SIG-M5 treated with dmso at 0.1 percent for 504 hours (cell line): ENCODE measurements around the gene RPL22.

Experiments used
- DNase-seq: peaks from one replicate; lab custom pipeline; 2025; ENCODE audit not compliant: unreplicated experiment; lab: John Stamatoyannopoulos, UW

The RPL22 gene

DNA sequence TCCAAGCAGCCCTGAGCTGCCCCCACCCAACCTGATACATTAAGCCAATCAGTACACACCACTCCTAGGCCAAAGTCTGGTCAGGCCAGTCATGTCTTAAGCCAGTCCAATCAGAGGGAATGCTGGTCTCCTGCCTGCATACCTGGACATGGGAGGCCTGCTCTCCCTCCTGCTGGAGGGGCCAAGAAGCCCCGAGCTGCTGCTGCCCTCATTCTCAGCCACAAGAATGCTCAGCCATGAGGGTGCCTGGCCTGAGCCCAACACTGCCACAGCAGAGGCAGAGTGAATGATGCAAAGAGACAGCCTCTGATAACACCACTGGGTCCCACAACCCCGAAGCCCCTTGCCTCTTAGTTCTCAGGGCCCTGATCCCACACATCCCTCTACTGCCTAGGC lies 42.3 kb downstream of the RPL22 start:
- DNase-seq = no peak

DNA sequence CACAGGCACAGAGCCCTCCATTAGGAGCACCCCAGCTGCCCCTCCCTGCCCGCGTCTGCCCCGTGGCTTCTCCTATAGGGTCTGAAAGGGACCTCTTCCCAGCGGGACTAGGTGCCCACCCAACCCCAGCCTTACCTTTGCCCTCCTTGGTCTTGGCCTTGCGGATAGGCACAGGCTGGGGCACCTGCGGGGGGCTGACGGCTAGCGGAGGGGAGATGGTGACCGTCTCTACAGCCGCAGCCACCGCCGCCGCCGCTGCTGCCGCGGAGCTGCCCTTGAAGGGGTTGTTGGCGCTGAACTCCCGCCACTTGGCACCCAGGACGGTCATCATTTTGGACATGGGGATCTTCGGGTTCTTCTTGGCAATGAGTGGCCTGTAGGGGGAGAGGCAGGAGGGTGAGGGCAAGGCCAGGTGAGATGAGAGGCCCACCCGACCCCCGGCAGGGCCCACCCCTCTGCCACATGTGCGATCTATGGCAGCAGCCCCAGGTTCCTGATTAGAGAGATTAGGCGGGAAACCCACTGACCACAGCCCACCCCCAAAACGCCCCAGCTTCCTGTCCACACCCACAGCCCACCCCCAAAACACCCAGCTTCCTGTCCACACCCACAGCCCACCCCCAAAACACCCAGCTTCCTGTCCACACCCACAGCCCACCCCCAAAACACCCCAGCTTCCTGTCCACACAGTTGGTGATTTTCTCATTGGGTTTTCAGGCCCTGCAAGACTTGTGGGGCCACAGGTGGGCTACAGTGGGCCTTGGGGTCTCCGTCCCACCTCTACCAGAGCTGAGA lies 44.7 kb downstream of the RPL22 start:
- DNase-seq = no peak

DNA sequence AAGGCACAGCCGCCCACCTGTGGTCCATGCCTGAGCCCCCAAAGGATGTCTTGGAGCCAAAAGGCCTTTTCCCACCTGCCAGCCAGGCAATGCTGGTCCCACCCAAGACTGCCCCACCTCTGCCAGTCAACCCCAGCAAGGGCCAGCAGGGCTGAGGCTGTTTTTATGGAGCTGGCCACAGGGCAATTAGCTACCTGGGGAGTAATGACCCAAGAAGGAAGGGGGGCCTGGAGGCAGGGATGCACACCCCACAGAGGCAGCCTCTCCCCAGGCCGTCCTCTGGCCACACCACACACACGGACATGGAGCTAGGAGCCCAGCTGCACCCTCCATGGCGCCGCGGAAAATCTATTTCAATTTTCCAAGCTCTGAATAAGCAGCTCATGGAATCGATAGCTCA lies 46.5 kb downstream of the RPL22 start:
- no peak for DNase-seq

DNA sequence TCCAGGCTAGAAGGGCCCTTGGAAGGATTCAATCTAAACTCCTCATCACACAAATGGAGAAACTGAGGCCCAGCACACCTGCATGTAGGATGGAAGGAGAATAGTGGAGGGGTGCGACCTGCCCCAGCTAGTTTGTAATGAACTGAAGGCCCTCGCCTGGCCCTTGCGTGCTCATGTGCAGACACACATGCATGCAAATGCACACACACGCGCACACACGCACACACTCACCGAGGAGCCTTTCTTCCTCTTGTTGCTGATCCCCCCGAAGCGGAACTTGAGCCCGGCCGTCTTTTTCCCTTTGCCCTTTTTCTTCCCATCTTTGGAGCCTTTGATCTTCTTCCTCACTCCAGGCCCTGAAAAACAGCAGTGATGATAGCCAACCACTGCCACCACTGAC lies 47.2 kb downstream of the RPL22 start:
- DNase-seq = no peak

DNA sequence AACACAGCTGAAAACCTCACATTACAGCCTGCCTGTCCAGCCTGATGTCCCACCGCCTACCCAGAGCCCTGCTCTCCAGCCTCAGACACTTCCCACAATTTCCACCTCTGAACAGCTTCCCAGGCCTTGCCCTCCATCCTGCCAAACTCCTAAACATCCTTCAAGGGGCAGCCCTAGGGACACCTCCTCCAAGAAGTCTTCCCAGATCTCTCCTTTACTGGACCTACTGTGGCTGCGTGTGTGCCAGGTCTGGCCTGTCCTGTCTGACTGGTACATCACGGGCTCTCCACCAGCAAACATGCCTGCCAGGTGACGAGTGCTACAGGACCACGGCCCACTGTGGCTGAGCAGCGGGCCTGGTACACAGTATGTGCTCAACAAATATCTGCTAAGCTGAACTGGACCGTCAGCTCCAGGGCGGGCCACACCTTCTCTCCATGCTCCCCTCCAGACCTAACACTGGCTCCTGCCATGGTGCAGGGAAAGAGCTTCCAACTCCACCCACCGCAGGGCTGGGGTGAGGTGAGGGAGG lies 48.0 kb downstream of the RPL22 start:
- DNase-seq = no peak

DNA sequence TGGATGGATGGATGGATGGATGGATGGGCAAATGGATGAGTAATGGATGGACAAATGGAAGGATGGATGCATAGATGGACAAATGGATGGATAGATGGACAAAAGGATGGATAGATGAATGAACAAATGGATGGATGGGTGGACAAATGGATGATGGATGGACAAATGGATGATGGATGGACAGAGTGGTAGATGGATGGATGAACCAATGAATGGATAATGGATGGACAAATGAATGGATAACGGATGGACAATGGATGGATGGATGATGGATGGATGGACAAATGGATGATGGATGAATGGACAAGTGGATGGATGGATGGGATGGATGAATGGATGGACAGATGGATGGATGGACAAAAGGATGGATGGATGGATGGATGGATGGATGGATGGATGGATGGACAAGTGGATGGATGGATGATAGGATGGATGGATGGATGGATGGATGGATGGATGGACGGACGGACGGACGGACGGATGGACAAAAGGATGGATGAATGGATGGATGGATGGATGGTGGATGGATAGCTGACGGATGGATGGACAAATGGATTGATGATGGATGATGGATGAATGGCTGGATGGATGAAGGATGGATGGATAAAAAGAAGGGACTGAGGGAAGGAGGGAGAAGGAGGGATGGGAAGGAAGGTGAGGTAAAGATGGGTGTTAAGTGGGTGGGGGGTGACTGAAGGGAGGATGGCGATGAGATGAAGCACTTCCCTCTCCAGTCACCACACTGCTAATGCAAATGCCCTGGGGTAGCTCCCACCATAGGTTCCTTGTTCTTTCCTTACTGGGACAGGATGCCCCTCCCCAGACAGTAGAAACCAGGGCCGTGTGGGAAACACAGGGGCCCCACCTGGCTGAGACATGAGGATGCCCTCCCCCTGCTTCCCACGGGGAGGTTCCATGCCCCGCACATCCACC lies 49.1 kb downstream of the RPL22 start:
- DNase-seq = no peak

DNA sequence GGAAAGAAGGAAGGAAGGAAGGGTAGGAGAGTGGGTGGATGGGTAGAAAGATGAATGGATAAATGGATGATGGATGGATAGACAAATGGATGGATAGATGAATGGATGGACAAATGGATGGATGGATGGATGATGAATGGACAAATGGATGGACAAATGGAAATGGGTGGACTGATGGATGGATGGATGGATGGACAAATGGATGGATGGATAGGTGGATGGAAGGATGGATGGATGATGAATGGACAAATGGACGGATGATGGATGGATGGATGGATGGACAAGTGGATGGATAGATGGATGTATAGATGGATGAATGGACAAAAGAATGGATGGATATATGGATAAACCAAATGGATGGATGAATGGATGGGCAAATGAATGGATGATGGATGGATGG lies 49.8 kb downstream of the RPL22 start:
- no peak for DNase-seq

DNA sequence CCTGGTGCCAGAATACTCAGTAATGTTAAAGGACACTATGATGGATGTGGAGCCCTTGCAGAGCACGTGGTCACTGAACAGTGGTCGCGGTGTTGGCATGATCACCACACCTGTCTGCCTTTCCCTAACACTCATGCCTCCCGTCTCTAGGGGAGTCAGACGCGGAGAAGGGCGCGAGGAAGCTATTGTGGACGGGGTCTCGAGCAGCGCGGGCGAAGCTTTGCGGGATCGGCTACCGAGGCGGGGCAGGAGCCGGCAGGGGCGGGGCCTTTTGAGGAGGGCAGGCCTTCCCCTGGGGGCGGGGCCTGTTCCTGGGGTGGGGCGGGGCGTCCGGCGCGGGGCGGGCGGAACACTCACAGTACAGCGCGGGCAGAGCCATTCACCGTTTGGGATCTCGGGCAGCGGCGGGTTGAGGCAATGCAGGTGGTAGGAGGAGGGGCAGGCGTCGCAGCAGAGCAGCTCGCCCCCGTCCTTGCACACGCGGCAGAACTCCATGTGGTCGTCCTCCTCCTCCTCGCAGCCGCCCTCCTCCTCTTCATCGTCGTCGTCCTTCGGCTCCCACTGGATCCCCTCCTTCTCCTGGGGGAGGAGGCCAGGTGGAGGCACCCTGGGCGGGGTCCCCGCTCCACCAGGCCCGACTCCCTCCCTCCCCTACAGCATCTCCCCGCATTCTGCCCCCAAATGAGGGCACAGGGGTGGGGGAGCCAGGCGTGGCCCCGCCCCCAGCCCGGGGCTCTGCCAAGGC lies 50.7 kb downstream of the RPL22 start:
- peak; percentile 46 for DNase-seq

DNA sequence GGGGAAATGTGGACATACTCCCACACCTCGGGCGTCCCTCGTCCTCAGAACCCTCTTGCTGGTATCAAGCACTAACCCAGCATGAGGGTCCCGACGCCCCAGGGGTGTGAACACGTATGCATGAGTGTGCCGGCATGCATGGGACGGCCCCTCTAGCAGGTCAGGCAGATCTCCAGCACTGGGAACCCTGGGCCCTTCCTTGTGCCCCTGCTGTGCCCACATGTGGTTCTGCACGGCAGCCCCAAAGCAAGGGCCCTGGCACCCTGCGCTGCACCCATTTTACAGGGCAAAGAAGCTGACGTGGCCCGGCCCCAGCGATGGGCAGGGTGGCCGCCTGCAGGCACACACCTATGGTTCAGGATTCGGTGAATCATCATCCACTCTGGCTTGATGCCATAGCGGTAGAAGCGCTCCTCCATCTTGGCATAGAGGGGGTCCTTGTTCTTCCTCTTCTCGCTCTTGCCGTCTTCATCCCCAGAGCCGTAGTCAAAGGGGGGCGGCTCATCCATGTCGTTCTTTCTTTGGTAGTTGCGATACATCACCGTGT lies 53.5 kb downstream of the RPL22 start:
- DNase-seq = no peak

DNA sequence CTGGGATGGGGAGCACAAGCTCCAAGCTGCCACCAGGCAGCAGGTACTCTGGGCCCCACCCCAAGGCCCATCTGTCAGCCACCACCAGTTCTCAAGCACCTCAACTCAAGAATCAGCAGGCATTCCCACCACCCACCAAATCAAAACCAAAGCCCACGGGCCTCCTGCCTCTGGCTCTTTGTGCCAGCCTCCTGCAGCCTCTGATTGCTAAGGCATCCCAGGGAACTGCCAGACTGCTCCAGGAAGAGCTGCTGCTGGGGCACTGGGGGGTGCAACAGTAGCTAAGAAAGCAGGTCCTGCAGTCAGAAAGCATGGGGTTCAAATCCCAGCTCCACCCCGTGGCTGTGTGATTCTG lies 54.0 kb downstream of the RPL22 start:
- DNase-seq = no peak

DNA sequence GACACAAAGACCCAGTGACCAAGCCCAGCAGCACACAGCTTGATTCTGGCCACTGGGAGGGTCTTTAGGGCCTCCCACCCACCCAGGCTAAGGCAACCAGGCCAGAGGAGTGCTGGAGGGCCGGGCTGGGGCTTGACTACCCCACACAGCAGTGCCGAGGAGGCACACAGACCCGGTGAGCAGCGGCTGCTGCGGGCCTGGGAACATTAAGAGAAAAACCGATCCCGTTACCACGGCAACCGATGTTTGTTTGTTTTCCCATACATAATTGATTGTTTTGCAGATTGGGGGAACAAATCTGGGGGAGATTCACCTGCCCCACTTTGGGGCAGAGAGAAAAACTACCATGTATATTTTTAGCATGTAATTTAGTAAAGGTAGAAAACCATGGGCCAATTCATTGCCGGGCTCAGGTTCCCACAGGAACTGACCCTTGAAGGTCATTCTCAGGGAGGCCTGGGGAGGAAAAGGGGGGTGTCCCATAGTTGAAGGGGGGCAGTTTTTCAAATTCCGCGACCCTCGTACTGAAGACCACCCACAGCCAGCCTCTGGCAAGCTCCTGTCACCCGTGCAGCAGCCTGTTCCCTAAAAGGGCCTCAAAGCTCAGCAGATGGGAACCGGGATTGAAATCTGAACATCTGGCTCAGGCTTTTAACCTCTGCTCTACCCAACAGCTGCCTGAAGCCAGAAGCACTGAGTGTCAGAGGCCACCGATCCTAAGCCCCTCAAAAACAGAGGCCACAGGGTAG lies 54.6 kb downstream of the RPL22 start:
- DNase-seq = no peak

DNA sequence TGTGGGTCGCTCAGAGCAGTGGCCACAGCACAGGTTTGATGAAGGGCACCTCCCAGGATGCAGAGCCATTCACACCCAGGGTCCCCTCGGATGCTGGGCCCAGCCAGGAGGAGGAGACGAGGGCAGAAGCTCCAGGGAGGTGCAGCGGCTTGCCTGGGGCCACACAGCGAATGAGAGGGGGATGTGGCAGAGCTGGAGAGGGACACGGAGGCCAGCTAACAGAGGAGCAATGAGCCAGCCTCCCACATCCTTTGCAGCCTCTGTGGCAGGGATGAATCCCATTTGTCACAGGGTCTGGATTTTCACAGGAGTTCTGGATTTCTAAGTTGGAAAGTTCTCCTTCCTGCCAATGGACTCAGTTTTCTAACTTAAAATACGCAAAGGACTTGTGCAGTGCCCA lies 55.2 kb downstream of the RPL22 start:
- no peak for DNase-seq

DNA sequence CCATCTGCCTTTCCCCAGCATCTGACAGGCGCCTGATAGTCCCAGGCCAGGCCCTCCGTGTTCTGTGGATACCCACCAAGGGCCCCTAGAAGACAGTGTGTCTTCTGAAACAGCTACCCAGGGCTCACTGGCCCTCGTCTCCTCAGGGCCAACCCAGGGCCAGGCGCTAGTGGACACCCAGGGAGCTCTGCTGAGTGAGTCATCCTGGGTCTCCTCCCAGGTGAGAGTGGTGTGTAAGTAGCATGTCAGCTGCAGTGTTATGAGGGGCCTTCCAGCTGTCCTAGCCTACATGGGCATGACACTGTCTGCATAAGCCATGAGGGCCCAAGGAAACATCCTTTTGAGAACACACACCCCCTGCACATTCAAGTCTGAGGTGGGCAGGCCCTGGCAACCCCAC lies 56.0 kb downstream of the RPL22 start:
- DNase-seq = no peak

DNA sequence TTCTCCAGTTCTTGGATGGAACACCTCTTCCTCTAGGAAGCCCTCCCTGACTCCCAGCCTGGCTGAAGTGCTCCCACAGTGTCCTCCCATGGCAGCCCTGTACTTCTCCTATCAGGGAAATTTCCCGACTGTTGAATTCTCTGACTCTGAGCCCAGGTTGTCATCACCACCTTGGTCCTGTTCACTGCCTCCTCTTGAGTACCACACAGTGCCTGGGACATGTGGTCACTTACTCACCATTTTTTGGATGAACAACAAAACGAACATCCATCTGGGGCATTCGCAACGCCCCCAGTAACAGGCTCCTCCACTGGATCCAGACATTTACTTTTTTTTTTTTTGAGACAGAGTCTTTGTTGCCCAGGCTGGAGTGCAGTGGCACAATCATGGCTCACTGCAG lies 56.7 kb downstream of the RPL22 start:
- no peak for DNase-seq

DNA sequence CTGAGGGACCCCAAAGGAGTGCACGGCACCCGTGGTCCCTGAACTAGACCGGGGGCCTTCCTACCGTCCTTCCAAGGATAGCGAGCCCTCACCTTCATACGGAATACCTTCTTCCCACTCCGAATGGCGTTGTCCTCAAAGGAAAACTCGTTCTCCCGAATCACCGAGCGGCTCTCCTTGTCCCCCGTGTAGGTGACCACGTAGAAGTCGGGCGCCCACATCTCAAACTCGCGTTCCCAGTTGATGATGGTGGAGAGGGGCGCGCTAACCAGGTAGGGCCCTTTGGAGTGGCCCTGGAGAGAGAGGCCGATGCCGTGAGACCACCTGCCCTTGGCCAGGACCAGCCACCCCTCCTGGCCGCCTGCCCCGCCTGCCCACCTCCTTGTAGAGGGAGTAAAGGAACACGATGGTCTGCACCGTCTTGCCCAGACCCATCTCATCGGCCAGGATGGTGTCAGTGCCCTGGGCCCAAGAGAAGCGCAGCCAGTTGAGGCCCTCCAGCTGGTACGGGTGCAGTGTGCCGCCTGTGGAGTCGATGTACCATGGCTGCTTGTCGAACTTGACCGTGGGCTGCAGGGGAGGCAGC lies 57.3 kb downstream of the RPL22 start:
- DNase-seq = no peak

DNA sequence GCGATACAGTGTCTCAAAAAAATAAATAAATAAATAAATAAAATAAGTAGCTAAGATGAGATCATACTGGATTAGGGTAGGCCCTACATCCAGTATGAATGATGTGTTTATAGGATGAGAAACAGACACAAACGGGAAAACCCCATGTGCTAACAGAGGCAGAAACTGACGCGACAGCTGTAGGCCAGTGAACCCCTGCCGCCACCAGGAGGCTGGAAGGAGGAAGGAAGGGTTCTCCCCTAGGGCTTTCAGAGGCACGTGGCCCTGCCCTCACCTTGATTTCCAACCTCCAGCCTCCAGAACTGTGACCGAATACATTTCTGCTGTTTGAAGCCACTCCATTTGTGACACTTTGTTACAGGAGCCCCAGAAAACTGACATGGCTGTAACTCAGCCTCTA lies 57.8 kb downstream of the RPL22 start:
- DNase-seq = peak; percentile 22

DNA sequence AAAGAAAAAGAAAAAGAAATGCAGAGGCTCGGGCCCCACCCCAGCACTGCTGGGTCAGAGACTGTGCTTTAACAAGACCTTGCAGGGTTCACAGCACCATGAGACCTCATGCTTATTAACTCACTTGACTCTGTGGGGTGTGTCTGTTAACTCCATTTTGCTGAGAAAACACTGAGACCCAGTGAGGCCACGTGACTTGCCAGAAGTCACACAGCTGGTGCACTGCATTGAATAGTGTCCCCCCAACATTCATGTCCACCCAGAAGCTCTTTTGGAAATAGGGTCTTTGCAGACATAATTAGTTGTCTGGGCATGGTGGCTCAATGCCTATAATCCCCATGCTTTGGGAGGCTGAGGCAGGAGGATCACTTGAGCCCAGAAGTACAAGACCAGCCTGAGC lies 59.0 kb downstream of the RPL22 start:
- no peak for DNase-seq

DNA sequence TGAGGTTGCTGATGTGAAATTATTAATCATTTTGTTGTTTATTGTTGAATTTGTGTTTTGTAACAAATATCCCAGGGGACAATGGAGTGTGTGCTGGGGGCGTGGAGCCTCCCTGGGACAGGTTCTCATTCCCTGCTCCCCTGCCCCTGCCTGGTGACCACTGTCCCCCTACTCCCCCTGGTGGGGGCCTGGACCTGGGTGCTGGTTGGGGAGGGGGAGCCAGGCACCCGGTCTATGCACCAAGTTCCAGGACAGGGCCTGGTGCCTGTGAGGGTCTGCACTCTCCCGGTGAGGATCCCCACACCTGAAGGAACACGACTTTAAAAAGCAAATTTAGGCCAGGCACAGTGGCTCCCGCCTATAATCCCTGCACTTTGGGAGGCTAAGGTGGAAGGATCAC lies 61.6 kb downstream of the RPL22 start:
- DNase-seq = no peak

DNA sequence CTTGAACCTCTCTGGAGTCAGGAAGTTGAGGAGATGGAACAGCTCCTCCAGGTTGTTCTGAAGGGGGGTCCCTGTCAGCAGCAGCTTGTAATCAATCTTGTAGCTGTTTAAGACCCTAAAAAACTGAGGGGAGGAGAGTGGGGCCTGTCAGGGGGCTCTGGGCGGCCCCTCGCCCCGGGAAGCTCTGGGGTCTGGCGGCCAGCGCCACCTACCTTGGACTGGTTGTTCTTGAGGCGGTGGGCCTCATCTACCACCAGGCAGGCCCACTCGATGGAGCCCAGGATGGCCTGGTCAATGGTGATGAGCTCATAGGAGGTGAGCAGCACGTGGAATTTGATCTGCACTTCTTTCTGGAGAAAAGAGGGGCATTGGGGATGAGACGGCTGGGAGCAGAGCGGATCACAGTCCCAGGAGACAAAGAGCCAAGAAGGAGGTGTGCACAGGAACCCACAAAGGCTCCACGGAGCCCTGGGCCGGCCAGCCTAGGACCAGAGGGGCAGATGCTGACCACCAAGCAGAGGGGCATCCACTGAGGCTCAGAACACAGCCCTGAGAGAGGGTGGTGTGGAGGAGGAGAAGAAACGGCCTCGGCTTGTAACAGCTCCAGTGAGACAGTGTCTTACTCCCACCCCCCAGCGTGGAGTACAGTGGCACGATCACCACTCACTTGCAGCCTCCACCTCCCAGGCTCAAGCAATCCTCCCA lies 62.7 kb downstream of the RPL22 start:
- no peak for DNase-seq
